H1 (cell line): ENCODE measurements around the gene PSPC1. TPM values are rescaled to one million over a fixed set of nuclear protein-coding genes. Genes with fewer than 3 reads are reported as not detected.
A peak's percentile ranks its signal among the peaks of the same experiment; 100 is the strongest.

Source experiments
- ATF3 ChIP-seq: IDR thresholded peaks from 2 replicates; pipeline ENCODE4 v1.6.1; 2011; ENCODE audit warnings: low read depth, mild to moderate bottlenecking, low read length; ENCODE audit not compliant: insufficient read depth
- KDM4A ChIP-seq: IDR thresholded peaks from one replicate; pipeline ENCODE4 v1.7.1; 2012; ENCODE audit warnings: low read depth, mild to moderate bottlenecking, moderate library complexity, low read length, inconsistent platforms; ENCODE audit not compliant: severe bottlenecking
- polyA plus RNA-seq, 7 experiments: library from polyadenylated mRNA; depleted of rRNA in 3 of 7; stranded (reverse) in 5 of 7; unstranded in 2 of 7; fragments of >200 nt in 5 of 7; fragments of 200-250 nt in 2 of 7; gene quantifications; 1 replicate in 5 of 7; 2 replicates in 1 of 7; 4 replicates in 1 of 7; pipeline versions ENCODE4 v1.2.1 to v1.2.3, GENCODE V29; 2011 to 2013; ENCODE audit warnings: missing spikeins in 2 of 7, mixed read lengths in 2 of 7
- total RNA-seq: library from RNA; stranded (reverse); fragmentation: NEBNext Ultra II Directional; extraction: Animal tissue kit (Norgen Biotek cat#: 25700); gene quantifications from 2 replicates; pipeline ENCODE4 v1.2.1, GENCODE V29; 2021

PSPC1 gene
- total and polyA plus RNA-seq, 2 of the 8 experiments (the other 6 are each of a cell fraction or from before 2014, with no cell fraction given): 53.4 to 97.4 TPM

GRCh38 chr13:19818223-19818842, 35.6 kb upstream of the PSPC1 start (continued):
- TF ChIP-seq KDM4A: peak; percentile 39
- TF ChIP-seq ATF3: no peak
- TF ChIP-seq, all 59 proteins: peak for 8
